Lower lobe of right lung (tissue), 2 donors: ENCODE measurements around the gene IGFBP5. TPM values are rescaled to one million over a fixed set of nuclear protein-coding genes. Genes with fewer than 3 reads are reported as not detected.
A peak's percentile ranks its signal among the peaks of the same experiment; 100 is the strongest.

Source experiments
- ATAC-seq, 2 donors: fragments of 200-7000 bp; cut with Tn5 transposase; one replicate each; pipeline ENCODE4 v1.9.1; 2020 to 2022; ENCODE audit warnings: mild to moderate bottlenecking in 2 of 2, moderate library complexity in 2 of 2
- DNase-seq: peaks from one replicate; pipeline ENCODE4 v3.0.0-alpha.2; 2020
- H3K27ac ChIP-seq: fragments of 200-600 bp; one replicate; pipeline ENCODE4 v1.8.0; 2022
- H3K27me3 ChIP-seq: fragments of 200-600 bp; one replicate; pipeline ENCODE4 v1.8.0; 2022; ENCODE audit warnings: low read depth
- H3K36me3 ChIP-seq: fragments of 200-600 bp; one replicate; pipeline ENCODE4 v1.8.0; 2022; ENCODE audit warnings: mild to moderate bottlenecking
- H3K4me1 ChIP-seq: fragments of 200-600 bp; one replicate; pipeline ENCODE4 v1.8.0; 2022
- H3K4me3 ChIP-seq: fragments of 200-600 bp; one replicate; pipeline ENCODE4 v1.8.0; 2022; ENCODE audit warnings: mild to moderate bottlenecking
- H3K9me3 ChIP-seq: fragments of 200-600 bp; one replicate; pipeline ENCODE4 v1.8.0; 2022
- intact Hi-C: fragments of 100-400 bp; cut with DNase I; formaldehyde crosslinking; loops from one replicate; pipeline ENCODE4 v1.11.0; 2022
- total RNA-seq: library from RNA; stranded (reverse); fragmentation: NEBNext Ultra II Directional; extraction: Animal tissue kit (Norgen Biotek cat#: 25700); gene quantifications from one replicate; pipeline ENCODE4 v1.2.1, GENCODE V29; 2021
- TF ChIP-seq, protein P1 (sequence below): fragments of 200-600 bp; IDR thresholded peaks from one replicate; pipeline ENCODE4 v1.8.0; 2022; ENCODE audit warnings: antibody characterized with exemption, mild to moderate bottlenecking
- donor health status: DM: no; HTN: yes; CAD: no; lungs with severe emphysema.

Gene IGFBP5
- total RNA-seq, 1 donor from 2014 or later: 145 TPM

- Histone ChIP-seq H3K9me3 (no peaks in the 10 kb centered on the region), H3K27me3 (no peaks in the 10 kb centered on the region), H3K27ac (no peak overlapping the region), H3K4me3 (no peak overlapping the region), H3K36me3 (no peaks in the 10 kb centered on the region), H3K4me1 (peaks cover 14% of the 10 kb centered on the region)
- TF ChIP-seq, protein P1, sequence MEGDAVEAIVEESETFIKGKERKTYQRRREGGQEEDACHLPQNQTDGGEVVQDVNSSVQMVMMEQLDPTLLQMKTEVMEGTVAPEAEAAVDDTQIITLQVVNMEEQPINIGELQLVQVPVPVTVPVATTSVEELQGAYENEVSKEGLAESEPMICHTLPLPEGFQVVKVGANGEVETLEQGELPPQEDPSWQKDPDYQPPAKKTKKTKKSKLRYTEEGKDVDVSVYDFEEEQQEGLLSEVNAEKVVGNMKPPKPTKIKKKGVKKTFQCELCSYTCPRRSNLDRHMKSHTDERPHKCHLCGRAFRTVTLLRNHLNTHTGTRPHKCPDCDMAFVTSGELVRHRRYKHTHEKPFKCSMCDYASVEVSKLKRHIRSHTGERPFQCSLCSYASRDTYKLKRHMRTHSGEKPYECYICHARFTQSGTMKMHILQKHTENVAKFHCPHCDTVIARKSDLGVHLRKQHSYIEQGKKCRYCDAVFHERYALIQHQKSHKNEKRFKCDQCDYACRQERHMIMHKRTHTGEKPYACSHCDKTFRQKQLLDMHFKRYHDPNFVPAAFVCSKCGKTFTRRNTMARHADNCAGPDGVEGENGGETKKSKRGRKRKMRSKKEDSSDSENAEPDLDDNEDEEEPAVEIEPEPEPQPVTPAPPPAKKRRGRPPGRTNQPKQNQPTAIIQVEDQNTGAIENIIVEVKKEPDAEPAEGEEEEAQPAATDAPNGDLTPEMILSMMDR: no peak
- DNase-seq: no peak
- intact Hi-C loops: no loop called here
- no peak for ATAC-seq
These were observed 32.2 kb downstream of the IGFBP5 start for GRCh38 chr2:216663106-216663505.

- Histone ChIP-seq H3K4me1 (peaks cover 14% of the 10 kb centered on the region), H3K4me3 (no peak overlapping the region), H3K36me3 (no peaks in the 10 kb centered on the region), H3K27ac (no peak overlapping the region), H3K9me3 (no peaks in the 10 kb centered on the region), H3K27me3 (no peaks in the 10 kb centered on the region)
- intact Hi-C loops: no loop called here
- TF ChIP-seq, protein P1: peak; percentile 13
- DNase-seq (no peak), ATAC-seq (no peak)
These were observed 33.5 kb downstream of the IGFBP5 start for GRCh38 chr2:216661639-216662375.

- no peaks in the 10 kb centered on the region for H3K9me3 ChIP-seq
- DNase-seq (no peak), ATAC-seq (no peak)
- intact Hi-C loops: no loop called here
- peaks cover 12% of the 10 kb centered on the region for H3K4me1 ChIP-seq
- H3K27me3 ChIP-seq: no peaks in the 10 kb centered on the region
- no peak overlapping the region for H3K27ac ChIP-seq
- no peaks in the 10 kb centered on the region for H3K36me3 ChIP-seq
- H3K4me3 ChIP-seq: no peak overlapping the region
- TF ChIP-seq, protein P1: no peak
These were observed 34.3 kb downstream of the IGFBP5 start for GRCh38 chr2:216661051-216661450.

- TF ChIP-seq, protein P1: no peak
- Histone ChIP-seq H3K27ac (no peak overlapping the region), H3K9me3 (no peaks in the 10 kb centered on the region), H3K4me1 (peaks cover 6% of the 10 kb centered on the region), H3K27me3 (no peaks in the 10 kb centered on the region), H3K4me3 (no peak overlapping the region), H3K36me3 (no peaks in the 10 kb centered on the region)
- intact Hi-C loops: no loop called here
- DNase-seq: no peak
- ATAC-seq: no peak
These were observed 34.9 kb downstream of the IGFBP5 start for GRCh38 chr2:216660496-216660895.

GRCh38 chr2:216659276-216659675 is 36.1 kb downstream of the IGFBP5 start:
- no peaks in the 10 kb centered on the region for H3K36me3 ChIP-seq
- no peaks in the 10 kb centered on the region for H3K27me3 ChIP-seq
- H3K9me3 ChIP-seq: no peaks in the 10 kb centered on the region
- intact Hi-C loops: no loop called here
- H3K4me3 ChIP-seq: no peak overlapping the region
- TF ChIP-seq, protein P1: no peak
- ATAC-seq: no peak
- DNase-seq: no peak
- no peaks in the 10 kb centered on the region for H3K4me1 ChIP-seq
- H3K27ac ChIP-seq: no peak overlapping the region
